GM12801 (cell line): ENCODE measurements around the gene PRDM13.

Experiments
- CTCF ChIP-seq: IDR thresholded peaks from one replicate; pipeline ENCODE4 v1.5.1; 2011; ENCODE audit warnings: control low read depth; ENCODE audit not compliant: insufficient read length; ENCODE audit errors: extremely low read depth

PRDM13 gene

GRCh38 chr6:99612551-99613408 is 6.1 kb downstream of the PRDM13 start:
- no peak for TF ChIP-seq CTCF

- TF ChIP-seq CTCF = no peak
Measured at GRCh38 chr6:99613409-99613704, 6.7 kb downstream of the PRDM13 start.

GRCh38 chr6:99613705-99614429 is 7.2 kb downstream of the PRDM13 start:
- no peak for TF ChIP-seq CTCF

GRCh38 chr6:99614430-99615186 is 8.0 kb downstream of the PRDM13 start:
- no peak for TF ChIP-seq CTCF

- TF ChIP-seq CTCF = no peak
Measured at GRCh38 chr6:99617131-99617530, 10.5 kb downstream of the PRDM13 start.

GRCh38 chr6:99618649-99619408 is 12.2 kb downstream of the PRDM13 start:
- TF ChIP-seq CTCF = no peak

GRCh38 chr6:99619409-99619762 is 12.8 kb downstream of the PRDM13 start:
- TF ChIP-seq CTCF = no peak
